Esophagus mucosa (tissue), 1 donor: ENCODE measurements around the gene PRSS21. TPM values are rescaled to one million over a fixed set of nuclear protein-coding genes. Genes with fewer than 3 reads are reported as not detected.

Source experiments
- ATAC-seq: fragments of 200-7000 bp; cut with Tn5 transposase; one replicate; pipeline ENCODE4 v1.9.1; 2020
- total RNA-seq: library from RNA; stranded (reverse); gene quantifications from one replicate; pipeline ENCODE4 v1.2.4, GENCODE V29; 2023
- donor health status: DM: yes; HTN: yes; CAD: no.

PRSS21 gene
- total RNA-seq, 1 donor from 2014 or later, result 6.9 TPM

DNA sequence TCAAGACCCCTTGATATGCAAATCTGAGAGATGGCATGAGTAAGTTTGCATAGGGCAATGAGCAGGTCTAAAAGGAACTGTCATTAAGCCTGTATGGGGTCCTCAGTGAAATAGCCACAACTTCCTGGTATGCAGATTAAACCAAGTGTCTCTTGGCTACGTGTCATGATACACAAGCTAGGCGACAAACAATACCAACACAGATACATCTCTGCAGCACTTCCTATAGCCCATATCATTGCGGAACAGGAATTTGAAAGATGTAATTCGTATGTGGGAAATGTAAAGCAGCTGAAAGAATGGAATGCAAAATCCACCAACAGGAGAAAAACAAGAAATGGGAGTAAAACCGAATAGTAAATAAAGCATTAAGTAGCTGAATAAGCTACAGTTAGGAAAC, 28.1 kb downstream of the PRSS21 start:
- ATAC-seq, result no peak

DNA sequence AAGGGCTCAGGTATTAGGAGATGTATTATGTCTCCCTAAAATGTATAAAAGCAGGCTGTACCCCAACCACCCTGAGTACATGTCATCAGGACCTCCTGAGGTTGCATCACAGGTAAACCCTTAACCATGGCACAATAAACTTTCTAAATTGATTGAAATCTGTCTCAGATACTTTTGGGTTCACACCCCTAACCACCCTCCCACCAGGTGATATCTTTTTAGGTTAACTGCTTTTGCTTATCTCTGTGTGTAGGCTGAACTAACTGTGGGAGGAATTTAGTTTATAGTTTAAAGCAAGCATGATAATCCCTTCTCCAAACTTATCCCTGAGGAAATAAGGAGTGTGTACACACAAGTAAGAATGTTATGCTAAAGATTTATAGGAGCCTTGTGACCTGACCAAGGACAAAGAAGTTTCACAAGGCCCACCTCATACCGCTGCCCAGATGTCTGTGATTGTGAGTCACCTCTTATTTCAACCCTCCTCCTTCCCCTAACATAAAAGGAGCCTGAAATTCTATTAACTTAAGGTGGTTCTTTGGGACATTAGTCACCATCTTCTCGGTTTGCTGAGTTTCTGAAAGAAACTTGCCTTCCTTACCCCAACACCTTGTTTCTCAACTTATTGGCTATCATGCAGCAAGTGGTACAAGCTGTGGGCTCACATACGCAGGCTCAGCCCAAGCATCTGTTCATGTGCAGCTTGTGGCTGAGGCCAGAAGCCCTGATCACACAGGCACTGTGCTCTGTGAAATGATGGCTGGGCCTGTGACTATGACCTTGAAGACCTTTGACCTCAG, 29.7 kb downstream of the PRSS21 start:
- ATAC-seq, result peak; percentile 49

DNA sequence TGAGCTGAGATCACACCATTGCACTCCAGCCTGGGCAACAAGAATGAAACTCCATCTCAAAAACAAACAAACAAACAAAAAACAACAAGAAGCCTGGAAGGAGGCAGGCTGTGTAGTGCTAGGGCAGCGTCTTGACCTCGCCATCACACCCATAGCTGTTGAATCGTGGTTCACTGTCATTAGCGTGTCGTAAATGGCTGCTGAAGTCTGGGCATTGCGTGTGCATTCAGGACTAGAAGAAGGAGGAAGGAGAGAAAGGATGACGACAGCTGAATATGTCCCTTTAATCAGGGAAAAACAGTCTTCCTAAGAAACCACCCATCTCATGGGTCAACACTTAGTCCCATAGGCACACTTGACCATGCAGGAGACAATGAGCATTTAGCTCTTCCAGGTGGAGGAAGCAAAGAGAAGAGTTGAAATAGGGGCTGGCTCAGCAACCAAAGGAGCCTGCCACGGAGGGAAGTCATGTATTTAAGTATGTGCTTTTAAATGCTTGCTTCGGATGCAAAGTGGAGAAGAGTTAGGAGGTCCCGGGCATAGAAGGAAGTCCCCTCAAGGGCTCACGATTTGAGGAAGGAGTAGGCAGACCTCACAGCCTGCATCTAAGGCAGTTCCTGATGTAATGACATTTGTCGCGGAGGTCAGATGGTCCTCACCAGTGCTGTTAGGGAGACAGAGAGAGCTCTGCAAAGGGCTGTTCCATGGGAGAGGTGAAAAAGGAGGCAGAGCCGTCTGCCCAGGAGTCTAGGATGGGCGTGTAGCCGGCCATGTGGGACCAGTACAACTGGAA, 32.1 kb downstream of the PRSS21 start:
- ATAC-seq, result no peak

DNA sequence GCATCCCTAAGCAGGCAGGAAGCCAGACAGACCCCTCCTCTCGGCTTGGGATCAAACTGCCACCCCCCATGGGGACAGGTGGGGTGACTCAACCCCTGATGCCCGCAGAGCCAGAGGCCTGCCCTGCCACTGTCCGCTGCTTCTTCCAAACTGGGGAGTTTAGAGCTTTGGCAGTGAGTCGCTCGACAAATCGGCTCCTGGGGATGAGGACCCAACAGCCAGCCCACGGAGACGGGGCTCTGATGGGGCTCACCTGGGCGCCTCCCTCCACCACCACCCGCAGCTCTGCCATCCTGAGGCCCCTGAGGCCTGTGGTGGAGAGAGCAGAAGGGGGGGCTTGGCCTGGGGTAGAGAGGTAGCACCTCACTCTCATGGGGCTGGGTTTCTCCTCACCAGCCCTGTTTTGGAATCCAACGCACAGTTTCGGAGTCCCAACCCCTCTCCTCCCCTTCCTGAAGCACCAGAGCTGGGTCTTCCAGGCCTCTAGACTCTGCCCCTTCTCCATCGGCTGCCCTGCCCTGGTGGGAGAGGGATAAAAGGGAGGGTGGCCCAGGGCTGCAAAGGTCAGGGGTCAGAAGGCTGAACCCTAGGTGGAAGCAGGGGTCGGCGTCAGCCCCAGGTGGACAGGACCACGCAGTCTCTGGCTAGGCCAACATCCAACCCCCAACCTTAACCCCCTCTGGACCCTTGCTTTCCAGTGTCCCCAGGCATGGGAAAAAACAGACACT, 35.1 kb downstream of the PRSS21 start:
- ATAC-seq, result no peak

DNA sequence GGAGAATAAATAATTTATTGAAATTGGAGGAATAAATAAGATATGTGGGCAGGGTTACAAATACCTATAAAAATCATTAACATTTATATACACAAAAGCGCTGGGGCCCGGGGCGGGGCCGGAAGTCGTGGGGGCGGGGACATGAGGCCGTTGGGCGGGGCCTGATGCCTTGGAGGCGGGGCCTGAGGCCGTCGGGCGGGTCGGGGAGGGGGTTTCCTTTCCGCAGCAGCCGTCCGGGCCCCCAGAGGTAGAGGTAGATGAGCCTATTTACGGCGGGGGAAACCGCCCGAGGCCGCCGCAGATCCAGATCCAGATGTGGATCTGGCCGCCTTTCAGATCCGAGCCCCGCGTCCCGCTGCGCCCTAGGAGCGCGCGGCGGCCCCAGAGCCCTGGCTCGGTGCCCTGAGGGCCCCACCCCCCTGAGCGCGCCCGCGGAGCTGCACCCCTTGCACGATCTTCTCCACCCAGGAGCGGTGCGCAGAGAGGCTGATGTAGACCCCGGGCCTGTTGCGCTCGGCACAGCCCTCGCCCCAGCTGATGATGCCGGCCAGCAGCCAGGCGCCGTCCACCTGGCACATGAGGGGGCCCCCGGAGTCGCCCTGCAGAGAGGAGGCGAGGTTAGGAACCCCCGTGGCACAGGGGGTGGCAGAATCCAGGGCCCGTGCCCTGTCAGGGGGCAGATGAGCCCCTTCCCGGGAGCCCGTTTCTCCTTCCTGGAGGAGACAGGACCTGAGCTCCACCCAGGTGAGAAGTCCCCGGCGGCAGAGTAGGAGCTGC, 35.9 kb downstream of the PRSS21 start:
- no peak for ATAC-seq

DNA sequence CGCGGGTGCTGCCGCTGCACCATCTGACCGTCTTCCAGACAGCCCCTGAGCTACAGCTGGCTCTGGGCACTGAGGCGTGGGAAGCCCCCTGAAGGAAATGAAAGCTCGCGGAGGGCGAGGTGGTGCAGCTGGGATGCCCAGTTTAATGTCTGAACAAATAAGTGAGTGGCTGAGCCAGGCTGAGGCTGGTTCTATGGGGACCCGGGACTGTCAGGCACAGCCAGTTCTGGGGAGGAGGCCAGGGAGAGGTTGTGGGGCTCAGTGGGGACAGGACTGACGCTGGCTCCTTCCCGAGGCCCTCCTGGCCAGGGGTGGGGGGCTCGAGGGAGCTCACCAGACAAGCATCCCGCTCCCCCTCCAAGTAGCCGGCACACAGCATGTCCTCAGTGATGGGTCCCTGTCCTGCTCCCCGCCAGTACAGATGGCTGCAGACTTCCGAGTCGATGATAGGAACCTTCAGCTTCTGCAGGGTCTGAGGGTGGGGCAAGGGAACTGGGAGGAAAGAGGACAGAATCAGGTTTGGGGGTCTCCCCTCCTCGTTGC, 36.6 kb downstream of the PRSS21 start:
- ATAC-seq, result no peak

DNA sequence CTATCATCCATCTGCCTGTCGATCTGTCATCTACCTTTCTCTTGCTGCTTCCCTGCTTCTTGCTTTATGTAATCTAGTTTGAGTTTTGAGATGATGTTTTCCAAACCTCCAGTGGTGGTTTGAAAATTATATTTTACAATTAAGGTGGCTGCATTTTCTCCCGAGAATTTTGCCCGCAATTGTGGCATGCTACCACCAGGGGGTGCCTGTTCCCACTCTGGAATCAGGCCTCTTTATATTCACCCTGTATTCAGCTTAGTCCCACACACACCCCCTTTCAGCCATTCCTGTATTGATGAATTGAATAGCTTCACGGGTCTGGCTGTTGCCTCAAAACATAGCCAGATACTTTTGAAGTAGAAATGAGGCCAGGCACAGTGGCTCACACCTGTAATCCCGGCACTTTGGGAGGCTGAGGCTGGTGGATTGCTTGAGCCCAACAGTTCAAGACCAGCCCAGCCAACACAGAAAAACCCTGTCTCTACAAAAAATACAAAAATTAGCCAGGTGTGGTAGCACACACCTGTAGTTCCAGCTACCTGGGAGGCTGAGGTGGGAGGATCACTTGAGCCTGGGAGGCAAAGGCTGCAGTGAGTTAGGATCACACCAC, 37.8 kb downstream of the PRSS21 start:
- ATAC-seq, result no peak

DNA sequence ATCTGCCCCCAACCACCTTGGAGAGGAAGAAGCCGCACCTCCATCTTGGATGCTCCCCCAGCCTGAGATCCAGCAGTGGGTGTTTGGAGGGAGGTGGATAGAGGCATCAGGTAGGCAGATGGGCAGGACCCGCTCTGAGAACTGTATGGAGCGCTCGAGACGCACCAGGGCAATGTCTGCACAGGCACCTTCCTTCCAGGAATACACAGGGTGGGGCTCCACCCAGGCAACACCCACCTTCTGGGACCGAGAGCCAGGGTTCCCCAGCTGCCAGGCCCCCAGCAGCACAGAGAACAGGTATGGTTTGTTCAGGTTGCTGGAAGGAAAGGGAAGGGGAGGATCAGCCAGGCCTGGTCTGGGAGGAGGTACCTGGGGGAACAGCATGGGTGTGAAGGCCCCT, 38.5 kb downstream of the PRSS21 start:
- peak; percentile 25 for ATAC-seq

DNA sequence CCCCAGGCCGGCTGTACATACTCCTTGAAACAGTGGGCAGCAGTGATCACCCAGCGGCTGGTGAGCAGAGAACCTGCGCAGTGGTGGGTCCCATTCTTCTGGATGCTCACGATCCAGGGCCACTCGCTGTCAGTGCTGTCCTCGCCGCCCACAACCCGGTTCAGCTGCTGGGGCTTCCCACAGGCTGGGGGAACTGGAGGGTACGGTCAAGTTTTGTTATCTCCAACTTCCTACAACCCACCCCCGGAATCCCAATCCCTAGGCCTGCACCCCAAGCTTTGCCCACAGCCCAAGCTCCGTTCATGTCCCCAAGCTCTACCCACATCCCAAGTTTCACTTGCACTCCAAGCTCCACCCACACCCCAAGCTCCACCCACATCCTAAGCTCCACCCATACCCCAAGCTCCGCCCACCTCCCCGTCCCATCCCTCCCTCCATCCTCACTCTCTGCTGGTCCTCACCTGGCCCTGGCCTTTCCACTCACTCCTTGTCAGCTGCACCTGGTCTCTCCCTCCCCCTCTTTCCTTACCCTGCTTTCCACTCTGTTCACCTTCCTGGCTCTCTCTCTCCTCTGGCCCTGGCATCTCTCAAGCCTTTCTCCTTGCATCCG, 39.1 kb downstream of the PRSS21 start:
- peak; percentile 56 for ATAC-seq

DNA sequence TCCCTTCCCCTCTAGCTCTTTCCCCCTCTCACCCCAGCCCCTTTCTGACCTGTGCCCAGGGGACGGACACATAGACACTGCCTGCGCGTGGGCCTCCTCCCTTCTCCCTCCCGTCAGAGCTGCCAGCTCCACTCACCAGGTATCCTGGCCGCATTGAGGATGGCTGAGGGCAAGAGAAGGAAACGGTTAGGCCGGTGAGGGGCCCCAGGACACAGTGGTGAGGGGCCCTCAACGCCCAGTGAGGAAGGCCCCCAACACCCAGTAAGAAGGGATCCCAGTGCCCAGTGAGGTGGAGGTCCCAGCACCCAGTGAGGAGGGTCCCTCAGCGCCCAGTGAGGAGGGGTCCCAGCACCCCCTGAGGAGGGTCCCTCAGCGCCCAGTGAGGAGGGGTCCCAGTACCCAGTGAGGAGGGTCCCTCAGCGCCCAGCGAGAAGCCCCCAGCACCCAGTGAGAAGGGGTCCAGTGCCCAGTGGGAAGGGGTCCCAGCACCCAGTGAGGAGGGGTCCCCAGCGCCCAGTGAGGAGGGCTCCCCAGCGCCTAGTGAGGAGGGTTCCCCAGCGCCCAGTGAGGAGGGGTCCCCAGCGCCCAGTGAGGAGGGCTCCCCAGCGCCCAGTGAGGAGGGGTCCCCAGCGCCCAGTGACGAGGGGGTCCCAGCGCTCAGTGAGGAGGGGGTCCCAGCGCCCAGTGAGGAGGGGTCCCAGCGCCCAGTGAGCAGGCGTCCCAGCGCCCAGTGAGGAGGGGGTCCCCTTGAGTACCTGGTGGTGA, 39.8 kb downstream of the PRSS21 start:
- no peak for ATAC-seq

DNA sequence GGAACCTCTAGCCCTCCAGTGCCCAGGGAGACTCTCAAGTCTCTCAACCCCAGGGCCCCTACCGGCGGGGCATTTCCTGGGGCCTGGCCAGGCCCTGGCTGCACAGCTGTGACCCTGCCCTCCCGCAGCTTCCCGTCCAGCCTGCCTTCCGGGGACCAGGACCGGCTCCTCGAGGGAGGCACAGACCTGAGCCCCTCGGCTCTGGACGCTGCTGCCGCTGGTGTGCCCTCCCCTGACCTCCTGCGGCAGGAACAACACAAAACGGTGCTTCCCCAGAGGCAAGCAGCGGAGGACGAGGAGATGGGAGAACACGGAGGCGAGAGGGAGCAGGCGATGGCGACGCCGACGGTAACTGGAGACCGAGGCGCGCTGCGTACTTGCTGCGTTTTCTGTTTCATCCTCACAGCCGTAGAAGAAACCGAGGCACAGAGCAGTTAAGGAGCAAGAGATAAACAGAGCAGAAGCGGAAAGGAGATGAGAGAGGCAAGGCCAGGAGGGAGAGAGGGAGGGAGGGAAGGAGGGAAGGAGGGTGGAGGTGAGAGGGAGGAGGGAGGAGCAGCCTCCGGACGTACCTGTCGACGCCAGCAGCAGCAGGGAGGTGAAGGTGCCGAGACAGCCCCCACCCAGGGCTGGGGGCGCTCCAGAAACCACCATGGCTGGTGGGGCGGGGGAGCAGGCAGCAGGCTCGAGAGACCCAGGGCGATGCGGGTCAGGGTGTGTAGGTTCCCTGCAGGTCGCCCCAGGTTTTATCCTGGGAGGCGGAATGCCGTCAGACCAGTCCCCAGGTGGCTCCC, 40.6 kb downstream of the PRSS21 start, which contains the start of gene PRSS22:
Gene PRSS22, minus strand, starts transcription at position 720 of the 794 bp plus-strand sequence. Its CDS starts 66 bp downstream, at position 654.
- ATAC-seq, result peak; percentile 74

DNA sequence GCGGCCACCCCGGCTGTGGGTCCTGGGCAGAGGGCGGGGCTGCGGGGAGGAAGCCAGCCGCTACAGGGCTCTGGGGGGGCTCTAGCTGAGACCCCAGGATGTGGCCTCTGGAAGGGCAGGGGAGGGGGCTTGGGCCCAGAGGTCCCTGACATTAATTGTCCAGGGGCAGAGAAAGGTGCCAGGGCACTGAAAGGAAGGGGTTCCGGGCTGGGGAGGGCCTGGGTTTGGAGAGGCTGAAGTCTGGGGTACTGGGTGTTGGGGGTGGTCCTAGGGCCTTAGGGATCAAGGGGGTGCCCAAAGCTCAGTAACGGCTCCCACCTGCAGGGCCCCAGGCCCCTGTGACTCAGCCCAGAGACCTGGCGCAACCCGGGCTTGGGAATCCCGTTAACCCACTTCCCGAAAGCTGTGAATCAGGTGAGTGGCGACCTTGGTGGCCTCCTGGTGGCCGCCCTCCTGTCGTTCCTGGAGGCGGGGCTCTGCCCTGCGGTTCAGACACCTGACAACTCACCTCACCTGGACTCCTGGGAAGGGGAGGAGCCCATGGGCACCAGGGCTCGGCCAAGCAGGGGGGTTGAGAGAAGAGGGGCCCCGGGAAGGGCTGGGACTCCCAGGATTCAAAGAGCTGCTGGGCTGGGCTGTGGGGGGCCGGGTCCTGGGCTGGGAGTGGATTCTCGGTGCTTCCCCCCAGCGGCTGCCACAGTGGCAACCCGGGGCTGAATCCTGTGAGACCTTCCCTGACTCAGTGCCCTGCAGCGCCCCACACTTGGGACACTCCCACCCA, 41.4 kb downstream of the PRSS21 start:
- ATAC-seq, result peak; percentile 76

DNA sequence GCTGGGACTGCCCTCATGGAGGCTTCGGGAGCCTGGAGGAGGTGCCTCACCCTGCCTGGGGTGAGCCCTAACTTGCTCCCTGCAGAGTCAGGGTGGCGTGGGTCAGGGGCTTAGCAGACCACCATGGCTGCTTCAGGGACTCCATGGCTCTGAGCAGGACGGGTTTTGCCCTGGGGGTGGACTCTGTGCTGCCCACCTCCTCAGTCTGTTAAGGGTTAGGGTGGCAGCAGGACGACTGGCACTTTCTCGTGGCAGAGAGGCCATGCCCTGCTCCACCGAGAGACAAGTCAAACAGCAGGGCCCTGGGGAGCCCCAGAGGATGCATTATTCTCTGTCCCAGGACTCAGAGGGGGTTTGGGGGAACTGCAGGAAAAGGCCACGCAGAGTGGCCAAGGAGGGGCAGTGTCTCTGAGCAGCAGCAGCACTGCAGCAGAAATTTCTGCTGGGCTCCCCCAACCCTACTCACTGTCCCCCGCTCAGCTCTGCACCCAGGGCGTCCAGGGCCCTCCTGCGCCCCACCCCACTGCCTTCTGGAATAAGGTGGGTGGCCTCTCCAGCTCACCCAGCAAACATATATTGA, 42.7 kb downstream of the PRSS21 start:
- no peak for ATAC-seq

DNA sequence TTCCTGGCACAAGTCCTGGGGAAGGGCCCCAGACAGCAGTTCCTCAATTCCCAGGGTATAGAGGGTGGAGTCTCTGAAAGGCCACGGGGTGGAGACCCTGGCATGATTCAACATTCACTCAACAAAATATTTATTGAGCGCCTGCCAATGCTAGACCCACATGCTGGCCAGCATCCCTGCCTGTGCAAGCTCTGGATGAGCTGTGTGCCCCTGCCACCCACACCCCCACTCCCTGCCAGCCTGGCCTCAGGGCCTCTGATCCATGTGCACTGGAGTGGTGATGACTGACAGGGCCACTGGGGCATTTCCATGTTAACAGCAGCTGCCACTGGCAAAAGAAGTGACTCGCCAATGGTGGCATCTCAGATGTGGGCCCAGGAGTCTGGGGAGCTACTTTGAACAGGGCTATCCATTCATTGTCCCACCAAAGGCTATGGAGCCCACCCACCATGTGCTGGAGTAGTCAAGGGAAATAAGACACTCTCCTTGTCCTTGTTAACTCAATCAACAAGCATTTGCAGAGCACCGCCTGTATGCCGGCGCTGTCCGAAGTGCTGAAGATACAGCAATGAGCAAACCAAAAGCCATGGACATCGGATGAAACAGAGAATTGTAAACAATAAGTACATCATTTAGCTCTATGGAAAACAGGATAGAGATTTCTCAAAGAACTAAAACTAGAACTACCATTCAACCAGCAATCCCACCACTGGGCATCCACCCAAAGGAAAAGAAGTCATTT, 44.0 kb downstream of the PRSS21 start:
- no peak for ATAC-seq

DNA sequence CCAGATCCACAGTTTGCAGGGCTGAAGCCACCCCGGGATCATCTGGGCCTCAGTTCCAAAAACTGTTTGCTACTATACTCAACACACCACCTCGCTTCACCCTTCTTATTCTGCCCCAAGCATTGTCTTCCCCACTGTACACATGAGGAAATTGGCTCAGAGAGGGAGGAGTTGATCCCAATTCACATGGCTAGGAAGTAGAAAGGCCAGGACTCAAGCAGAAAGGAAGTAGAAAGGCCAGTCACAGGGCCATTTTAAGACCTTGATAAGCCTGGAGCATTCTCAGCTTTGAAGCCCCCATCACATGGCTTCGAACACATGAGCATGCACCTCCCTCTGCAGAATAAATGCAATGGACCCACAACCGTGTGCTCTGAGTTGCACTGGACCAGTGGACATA, 48.6 kb downstream of the PRSS21 start:
- ATAC-seq, result no peak

DNA sequence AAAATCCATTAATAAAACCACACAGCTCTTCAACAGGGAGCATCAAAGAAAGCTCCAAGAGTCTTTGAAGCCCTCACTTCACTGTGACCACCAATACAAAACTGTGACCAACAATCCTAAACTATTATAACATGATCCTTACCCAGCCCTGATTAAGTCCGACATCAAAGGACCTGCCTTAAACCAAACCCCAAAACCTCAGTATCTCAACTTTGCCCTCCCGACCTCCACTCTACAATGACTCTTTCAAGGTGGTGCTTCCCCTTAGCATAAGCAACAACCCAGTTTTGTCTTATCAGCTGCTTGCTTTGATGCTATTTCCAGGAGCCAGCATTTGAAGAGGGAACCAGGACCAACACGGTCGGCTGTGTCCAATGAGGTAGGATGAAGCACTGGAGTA, 49.4 kb downstream of the PRSS21 start:
- no peak for ATAC-seq

DNA sequence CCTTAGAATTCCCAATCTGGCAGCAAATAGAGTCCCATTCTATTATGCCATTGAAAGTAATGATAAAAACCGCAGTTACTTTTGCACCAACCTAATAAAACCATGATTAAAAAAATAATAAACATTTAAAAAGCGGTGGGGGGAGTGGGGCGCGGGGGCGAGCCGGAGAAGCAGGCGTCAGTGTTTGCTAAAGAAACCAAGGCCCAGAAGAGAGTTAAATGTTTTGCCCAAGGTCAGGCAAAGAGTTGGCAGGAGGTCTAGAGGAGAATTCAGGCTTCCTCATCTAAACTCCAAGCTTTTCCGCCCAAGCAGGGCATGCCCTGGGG, 50.6 kb downstream of the PRSS21 start:
- no peak for ATAC-seq
